Measurements from ENCODE around the gene S100A11.
"Not testable (repeated sequence)": the region's sequence is repeated elsewhere in the genome, so short reads cannot be mapped to it uniquely, and the experiment has no call there.

S100A11 gene

DNA sequence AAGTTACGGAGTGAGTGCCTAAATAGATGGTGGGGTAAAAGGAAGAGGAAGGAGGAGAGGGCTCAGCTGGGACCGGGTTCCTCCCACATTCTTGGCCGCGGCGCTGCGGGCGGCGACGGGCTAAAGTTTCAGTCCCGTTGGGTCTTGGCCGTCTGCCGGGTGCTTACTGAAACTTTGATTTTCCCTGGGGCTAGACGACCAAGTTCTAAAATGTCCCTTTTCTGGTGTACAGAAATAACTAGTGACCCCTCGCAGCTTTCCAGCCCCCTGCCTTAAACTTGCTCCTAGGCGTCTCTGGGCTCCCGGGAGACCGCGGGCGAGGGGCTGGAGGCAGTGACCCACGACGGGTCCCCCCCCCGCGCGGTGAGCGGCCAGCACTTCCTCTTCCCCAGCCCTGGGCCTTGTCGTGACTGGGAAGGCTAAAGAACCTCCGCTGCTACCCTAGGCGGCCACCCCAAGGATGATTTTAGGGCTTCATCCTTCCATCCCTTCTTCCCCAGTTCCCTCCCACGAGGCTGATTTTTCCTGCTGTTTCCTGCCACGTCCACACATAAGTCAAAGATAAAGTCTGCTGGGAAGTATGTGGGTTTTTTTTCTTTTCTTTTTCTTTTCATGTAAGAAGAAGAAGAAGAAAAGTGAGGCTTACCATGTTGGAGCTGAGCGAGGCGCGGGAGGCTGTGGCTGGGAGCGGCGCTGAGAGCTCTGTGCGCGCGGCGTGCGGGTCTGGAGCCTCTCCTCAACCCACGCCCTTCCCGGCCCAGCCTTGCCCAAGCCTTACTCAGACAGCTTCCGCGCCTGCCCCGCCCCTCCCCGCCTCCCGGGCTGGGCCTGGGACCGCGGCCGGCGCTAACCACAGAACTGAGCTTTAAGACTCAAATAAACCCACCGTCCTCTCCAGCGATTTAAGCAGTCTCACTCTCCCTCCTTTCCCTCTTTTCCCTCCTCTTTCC lies at the start of gene S100A11:
TSS of gene S100A11 (minus strand) at position 738 of the 950 bp plus-strand sequence. CDS start at position 649, 89 bp downstream.
- peak in 36 of 56 donors; percentile 2 to 49 (median 8) for DNase-seq

DNA sequence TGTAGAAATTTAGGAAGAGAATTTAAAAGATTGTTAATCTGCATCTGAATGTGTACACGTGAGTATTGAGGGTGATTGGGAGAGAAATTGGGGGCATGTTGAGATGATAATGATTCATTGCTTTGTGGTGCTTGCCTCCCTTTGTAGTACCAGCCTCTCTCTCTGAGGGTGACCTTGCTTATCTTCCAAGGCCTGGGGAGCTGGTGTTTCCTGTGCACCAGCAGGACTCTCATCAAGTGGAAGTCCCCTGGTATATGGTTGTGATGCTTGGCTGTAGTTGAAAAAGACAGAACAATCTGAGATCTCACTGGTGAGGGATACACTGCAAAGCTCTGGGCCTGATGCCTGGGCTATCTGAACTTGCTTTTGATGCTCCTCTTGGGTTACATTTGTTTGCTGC lies 48.0 kb upstream of the S100A11 start:
- DNase-seq, result no peak

DNA sequence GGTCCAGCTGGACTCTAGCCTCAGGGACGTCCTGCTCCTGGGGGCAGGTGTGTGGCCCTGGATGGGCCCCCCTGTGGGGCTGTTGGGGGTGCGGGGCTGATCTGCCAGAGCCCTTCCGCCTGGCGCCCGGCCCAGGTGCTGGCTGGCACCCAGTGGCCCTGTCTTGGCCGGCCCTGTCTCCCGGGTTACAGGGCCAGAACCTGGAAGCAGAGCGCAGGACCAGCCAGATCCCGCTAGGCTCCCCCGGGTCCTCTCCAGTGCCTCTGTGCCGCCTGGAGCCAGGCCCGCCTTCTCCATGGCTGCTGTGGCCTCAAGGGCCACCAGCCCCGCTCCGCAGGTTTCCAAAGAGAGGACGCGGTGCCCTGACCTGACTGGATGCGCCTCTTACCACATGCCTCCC lies 44.2 kb upstream of the S100A11 start:
- DNase-seq, result not testable (repeated sequence)

DNA sequence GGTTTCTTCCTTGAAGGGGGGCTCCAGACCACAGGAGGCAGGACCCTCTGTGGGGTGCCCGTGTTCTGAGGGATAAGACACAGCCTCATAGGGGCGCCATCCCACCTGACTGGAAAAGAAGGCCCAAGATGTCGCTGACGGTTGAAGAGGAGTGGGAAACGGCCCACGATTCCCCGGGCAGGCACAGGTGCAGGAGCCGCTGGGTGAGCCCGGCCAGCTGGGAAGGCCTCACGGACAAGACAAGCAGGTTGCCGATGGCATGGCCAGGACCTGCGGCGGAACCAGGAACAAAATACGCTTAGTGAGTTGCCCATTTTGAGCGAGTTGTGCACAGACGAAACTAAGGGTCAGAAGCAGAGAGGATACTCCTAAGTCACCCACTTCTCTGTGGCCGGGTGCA lies 43.7 kb upstream of the S100A11 start:
- not testable (repeated sequence) for DNase-seq

DNA sequence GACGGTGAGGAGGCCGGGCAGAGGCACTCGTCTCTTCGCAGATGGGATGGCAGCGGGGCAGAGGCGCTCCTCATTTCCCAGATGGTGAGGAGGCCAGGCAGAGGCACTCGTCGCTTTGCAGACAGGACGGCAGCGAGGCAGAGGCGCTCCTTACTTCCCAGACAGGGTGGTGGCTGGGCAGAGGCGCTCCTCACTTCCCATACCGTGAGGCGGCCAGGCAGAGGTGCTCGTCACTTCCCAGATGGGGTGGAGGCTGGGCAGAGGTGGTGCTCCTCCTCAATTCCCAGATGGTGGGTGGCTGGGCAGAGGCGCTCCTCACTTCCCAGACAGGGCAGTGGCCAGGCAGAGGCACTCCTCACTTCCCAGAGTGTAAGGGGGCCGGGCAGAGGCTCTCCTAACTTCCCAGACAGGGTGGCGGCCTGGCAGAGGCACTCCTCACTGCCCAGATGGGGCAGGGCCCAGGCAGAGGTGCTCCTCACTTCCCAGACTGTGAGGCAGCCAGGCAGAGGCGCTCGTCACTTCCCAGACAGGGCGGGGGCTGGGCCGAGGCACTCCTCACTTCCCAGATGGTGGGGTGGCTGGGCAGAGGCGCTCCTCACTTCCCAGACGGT lies 42.1 kb upstream of the S100A11 start:
- no peak for DNase-seq

DNA sequence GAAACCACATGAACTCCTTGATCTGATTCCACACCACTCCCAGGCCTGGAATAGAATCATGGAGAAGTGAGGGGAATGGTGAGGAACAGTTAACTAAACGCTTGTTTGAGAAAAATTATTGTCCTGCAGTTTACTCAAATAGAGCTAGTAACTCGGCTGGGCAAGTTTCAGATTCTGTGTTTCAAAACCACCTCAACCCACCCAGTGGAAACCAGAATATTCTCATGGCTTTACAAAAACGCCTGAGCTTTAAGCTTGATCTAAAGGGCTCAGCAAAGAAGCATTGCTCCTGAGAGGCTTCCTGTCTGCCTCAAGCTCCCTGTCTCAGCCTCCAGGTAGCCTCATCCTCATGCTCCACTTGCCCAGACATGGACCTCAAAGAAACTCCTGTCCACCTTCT lies 35.5 kb upstream of the S100A11 start:
- DNase-seq, result no peak

DNA sequence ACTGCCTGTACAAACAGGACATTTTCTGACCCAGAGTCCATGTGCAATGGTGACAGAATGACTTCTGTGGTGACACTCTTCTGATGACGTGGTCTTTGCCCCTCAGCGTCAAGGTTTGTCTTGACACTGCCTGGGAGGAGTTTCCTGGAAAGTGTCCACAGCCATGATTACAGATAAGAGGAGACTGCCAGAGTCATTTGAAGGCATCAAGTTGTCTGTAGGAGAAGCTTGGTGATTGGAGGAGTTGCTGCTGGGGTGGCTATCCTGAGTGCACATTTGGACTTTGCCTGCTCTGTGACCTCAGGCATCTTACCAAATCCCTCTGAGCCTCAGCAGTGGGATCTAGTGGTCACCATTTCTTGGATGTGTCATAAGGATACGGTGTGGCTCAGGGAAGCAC lies 34.3 kb upstream of the S100A11 start:
- DNase-seq, result no peak

DNA sequence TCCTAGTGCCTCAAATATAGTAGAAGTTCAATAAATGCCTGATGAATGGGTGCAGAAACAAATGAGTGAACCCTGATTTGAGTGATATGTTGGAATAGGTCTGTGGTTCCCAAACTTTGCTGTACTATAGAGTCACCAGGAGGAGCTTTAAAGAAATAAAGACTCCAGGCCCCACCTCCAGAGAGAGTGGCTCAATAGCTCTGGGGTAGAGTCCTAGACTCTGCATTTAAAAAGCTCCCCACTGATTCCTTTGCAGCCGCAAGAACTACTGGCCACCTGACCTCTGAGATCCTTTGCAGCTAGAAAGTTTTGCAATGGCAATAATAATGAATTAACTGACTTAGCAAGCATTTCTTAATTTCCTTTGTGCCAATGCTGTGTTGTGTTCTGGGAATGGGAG lies 31.1 kb upstream of the S100A11 start:
- no peak for DNase-seq

DNA sequence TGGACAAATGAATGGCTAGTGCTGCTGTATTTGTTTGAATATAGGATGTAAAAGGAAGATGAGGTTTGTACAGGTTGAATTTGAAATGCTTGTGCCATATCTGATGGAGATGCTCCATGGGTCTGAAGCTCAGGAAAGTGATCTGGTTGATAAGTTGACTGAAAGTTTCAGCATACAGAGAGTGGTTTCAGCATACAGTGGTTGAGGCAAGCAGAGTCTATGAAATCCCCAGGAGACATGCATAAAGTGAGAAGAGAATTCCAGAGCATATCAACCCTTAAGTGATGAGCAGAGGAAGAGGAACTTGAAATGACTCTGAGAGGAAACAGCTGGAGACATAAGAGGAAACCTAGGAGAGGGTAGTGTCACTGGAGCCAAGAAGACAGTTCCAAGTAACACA lies 30.3 kb upstream of the S100A11 start:
- DNase-seq, result no peak

DNA sequence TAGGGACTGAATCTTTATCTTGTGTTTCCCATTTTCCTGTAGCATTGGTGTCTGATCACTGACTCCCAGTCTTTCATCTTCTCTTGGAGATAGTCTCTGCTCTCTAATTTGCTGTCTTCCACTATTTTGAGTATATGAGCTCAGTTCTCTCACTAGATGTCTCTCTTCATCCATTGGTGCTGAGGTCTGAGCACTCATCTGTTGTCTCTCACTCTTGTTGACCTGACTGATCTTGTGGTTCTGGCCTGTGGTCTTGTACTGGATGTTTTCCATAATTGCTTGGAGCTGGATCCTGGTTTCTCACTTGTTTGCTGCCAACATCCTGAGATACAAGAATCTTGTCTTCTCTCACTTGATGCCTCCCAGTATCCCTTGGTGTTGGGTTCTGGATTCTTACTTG lies 25.1 kb upstream of the S100A11 start:
- no peak for DNase-seq

DNA sequence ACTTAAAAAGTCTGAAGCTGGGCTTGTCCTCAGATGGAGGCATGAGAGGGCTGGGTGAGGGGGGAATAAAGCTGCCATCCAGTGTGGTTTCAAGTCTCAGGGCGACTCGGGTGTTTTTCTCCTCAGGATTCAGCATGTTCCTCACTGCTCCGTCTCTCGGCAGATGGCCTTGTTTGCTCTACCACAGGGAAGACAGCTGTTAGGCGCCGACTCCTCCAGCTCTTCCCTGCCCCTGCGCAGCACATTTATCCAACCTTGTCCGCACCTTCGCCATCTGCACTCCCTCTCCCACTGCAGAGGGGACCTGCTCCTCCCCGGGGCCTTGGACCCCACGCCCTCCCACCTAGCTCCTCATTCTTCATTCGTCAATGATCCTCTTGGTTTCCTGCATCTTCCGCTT lies 16.6 kb upstream of the S100A11 start:
- DNase-seq, result no peak

DNA sequence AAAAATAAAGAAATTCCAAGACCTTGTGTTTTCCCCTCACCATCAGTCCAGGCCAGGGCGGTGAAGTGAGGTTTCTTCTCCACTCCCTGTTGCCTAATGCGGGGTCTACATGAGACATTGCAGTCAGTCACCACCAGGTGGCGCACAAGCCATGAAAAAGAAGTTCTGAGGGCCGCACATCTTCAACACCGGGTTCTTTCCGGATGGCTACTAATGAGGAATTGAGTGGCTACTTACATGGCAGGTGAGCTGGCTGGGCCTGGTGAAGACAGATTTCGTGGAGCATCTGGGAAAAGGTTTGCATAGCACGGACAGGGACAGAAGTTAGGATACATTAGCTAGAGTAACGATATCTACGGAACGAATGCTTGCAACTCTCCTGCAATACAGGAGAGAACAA lies 15.8 kb upstream of the S100A11 start:
- peak in 51 of 56 donors; percentile 6 to 86 (median 41) for DNase-seq

DNA sequence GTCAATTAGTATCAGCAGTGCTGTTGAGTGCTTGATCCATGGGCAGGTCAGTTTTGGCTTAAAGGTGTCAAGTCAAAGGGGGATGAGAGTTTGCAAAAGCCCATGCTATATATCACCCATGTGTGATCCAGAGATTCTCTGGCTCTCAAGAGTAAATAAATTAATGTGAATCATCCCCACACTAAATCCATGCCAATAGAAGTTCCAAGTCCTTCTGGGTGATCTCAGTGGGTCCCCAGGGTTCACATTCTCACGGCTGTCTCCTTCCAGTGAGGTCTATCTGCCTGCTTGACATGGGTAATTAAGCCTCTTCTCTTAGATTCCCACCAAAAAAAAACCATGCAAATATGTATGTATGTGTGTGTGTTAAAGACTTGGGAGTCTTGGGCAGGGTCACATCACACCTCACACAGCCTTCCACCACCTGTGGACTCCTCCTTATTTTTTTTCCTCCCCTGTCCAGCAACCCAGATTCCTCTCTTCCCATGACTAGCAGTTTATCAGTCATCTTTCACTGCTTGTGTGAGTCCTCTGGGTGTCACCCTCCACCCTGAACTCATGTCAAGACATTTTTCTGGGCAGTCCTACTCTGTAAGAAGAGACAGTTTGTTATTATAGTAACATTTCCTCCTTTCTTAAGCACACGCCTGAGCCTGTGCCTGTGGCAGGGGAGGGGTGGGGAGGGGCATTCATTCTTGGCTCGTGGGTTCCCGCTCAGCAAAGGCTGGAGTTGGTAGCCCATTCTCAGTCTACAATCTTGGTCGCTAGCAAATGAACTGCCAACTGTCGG lies 14.3 kb upstream of the S100A11 start:
- DNase-seq, result no peak

DNA sequence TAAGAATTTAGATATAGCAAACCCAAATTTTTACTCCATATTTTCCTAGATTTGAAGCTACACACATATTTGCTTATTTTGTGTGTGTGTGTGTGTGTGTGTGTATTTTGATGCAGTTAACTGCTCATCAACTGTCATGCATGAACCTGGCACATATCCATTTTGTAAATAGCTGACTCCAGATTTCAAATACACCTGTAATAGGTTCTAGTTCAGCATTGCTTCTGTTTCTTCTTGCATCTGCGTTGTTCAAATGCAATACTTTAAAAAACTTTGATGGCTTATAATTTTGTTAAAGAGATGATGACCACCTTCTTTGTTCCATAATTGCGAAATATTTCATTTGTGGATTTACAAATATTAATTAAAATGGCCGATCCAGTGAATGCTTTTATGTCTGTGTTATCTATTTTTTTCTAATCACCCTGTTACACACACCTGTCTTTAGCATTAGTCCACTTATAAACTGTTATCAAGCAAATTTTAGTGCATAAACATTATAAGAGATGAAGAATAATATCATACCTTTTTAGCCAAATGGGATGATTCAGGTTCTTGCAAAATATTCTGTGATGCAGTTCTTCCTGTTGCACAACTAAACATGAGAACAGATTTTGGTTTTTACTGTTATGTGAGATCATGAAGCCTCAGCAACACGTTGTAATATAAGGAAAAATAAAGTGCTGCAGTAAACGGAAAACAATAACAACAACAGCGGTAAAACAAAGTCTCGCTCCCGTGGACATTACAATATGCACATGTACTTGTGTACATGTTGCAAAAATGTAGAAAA lies 12.7 kb upstream of the S100A11 start:
- DNase-seq, result no peak

DNA sequence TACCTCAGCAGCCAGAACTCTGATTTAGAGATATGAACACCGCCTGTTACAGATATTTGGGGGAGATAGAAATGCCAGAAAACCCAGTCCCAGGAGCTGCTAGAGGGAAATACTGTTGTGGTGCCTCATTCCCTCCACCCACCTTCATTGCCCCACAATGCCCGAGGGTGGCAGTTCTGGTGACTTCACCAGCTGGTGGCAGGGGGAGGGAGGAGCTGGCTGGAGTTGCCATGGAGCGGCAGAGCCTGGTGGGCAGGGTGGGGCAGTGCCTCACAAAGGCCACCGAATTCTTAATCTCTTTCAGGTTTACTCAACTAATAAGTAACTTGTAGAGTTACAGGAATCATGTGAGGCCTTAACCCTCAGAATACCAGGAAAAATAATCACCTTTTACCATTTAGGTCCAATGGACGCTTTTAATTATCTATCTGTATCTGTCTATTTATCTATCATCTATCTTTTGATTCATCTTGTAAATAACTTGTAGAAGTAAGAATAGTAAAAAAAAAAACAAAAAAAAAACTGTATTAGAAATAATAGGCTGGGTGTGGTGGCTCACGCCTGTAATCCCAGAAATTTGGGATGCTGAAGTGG lies 11.7 kb upstream of the S100A11 start:
- peak in 12 of 56 donors; percentile 9 to 34 (median 24) for DNase-seq

DNA sequence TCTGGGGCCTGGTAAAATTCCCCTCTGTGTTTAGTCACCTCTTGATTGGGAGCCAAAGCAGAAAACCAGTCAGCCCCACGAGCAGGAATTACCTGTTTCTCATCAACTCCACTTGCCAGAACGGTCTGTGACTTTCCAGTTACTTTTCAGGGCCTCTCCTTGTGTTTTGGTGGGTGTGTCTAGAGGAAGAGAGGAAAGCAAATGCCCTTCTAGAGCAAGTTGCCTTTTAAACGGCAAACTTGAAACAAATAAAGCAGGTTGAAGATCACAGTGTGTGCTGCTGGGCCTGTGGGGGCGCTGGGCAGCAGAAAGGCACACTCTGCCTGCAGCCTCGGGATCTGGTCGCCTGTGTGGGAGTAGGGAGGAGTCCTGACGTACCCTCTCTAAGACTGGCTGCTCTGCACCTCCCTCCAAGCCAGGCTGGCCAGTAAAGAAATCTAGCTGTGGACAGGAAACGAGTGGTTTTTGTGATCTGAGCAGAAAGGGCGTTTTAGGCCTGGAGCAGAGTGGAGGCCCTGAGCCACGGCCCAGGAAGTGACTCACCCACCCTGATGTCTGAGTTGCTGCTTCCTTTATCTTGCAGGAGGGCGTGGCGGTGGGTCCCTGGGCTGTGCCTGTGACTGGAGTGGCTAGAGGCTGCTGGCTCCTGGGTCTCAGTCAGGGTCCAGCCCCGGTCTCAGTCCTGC lies 11.1 kb upstream of the S100A11 start:
- peak in 50 of 56 donors; percentile 1 to 72 (median 44) for DNase-seq

DNA sequence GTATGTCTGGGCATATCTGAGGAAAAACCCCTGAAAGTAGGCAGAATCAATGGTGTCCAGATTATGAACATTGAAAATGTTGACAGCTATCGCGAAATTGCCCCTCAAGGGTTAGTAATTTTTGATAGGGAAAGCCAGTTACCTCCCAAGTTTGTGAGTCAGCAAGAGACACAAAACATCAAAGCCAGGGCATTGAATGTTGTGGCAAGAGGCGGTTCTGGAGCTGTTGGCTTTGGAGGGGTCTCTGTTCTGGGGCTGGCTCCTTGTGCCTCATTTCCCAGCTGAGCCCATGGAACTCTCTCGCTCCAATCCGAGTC lies 10.6 kb upstream of the S100A11 start:
- no peak for DNase-seq

DNA sequence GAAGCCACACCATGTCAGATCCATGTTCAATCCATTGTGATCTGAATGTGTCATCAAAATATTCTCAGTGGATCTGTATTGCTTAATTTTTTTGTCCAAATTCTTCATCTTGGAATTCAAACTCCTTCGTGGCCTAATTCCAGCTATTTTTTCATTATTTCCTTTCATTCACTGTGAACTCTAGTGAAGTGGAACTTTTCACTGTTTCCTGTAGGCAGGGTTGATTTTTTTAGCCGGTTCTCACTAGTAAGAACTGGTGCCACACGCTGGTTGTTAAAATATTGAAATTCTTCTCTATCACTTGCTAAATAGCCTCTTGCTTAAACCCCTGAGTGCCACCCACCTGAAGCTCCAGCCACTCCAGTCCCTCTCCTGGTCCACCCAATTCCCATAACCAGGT lies 7.6 kb upstream of the S100A11 start:
- DNase-seq, result no peak

DNA sequence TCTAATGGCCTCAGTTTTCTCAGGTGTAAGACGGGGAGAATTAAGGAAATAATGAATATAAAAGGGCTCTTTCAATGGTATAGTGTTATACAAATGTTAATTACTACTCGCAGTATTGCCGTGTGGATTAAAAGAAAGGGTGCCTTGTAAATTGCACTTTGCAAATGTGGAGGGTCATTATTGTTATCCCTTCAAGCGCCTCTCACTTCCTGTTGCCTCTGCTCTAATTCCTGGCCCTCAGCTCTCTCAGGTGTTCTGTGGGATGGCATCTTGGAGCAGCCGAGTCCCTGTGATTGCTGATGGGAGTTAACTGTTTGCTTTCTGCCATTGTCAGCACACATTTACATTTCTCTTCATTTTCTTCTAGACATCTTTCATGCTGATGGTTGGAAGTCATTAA lies 7.1 kb upstream of the S100A11 start:
- no peak for DNase-seq

DNA sequence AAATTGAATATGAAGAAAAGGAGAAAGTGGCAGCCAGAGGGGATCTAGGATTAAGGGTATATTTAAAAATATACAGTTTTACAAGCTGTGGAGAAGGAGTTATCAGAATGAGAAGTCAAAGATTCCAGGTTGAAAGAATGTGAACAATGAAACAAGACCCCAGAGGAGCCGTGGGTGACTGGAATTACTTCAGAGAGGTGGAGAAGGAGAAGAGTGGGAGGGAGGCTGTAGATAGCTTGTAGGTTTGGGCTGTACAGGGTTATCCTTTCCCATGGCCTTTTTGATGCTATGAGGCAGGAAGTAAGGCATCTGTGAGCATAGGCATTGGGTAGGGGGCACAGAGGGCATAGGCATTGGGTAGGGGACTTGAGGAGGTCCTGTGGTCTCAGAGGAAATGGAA lies 5.2 kb upstream of the S100A11 start:
- no peak for DNase-seq

Measured in amygdala (tissue), 56 donors.